ENCODE measurements around the gene ARMC2. TPM values are rescaled to one million over a fixed set of nuclear protein-coding genes. Genes with fewer than 3 reads are reported as not detected.
A peak's percentile ranks its signal among the peaks of the same experiment; 100 is the strongest.
"Not testable (repeated sequence)": the region's sequence is repeated elsewhere in the genome, so short reads cannot be mapped to it uniquely, and the experiment has no call there.

Gene ARMC2
- total RNA-seq, 1 donor from 2014 or later, result 4.7 TPM

DNA sequence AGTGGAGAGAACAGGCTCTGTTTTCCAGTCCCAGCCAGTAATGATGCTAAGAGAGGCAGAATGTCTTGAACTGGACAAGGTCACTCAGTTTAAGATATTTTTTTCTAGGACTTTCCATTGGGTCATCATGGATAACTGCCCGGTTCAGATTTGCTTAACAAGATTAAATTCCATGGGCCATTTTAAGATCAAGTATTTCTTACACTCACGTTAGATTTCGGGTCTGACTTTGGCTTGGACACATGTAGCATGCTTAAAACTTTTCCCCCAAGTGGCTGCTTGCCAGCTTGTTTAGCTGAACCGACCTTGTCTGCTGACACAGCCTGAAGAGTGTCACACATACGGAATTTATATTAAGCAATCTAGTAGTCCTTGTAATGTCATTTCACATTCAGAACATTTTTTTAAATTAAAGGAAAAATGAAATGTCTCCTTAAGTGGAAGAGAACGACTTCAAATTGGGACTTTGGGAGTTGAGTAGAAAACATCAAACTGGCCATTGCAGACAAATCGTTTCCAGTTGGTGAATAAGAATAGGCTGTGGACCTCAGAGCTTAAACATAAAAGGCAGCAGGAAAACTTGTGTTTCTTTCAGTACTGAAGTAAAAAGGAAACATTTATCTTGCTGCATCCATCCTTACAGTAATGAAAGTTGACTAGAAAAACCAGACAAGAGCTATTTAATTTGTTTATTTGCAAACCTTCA is 29.0 kb downstream of the ARMC2 start:
- peaks cover 9 to 29% (median 18%) of the 10 kb centered on the region in 3 donors for H3K4me1 ChIP-seq (ENCODE audit: control insufficient read depth in 3 of 3, insufficient read depth in 3 of 3, low read length in 3 of 3)
- H3K9ac ChIP-seq (ENCODE audit: low read depth in 1 of 3, low read length in 3 of 3), result peak overlapping the region in 1 of 3 donors; percentile 45

DNA sequence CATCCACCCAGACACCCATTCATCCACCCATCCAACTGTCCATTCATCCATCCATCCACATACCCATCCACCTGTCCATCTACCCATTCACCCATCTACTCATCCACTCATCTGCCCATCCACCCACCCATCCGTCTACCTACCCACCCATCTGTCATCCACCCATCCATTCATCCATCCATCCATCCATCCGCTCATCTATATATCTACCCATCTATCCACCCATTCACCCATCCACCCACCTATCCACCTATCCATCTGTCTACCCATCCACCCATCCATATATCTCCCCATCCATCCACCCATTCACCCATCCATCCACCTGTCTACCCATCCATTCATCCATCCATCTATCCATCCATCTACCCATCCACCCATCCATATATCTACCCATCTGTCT is 30.7 kb downstream of the ARMC2 start:
- Histone ChIP-seq H3K4me1 (ENCODE audit: control insufficient read depth in 3 of 3, insufficient read depth in 3 of 3, low read length in 3 of 3) (peaks cover 9 to 22% (median 15%) of the 10 kb centered on the region in 3 donors), H3K4me3 (ENCODE audit: low read length in 3 of 3) (no peak overlapping the region), H3K9me3 (ENCODE audit: control insufficient read depth in 3 of 3, low read length in 3 of 3) (no peaks in the 10 kb centered on the region), H3K27ac (ENCODE audit: low read depth, low read length) (no peak overlapping the region), H3K27me3 (ENCODE audit: control insufficient read depth in 3 of 3, insufficient read depth in 3 of 3, low read length in 3 of 3) (no peaks in the 10 kb centered on the region), H3K9ac (ENCODE audit: low read depth in 1 of 3, low read length in 3 of 3) (no peak overlapping the region), H3K36me3 (ENCODE audit: control insufficient read depth in 3 of 3, insufficient read depth in 3 of 3, low read length in 3 of 3) (no peaks in the 10 kb centered on the region)

More for the DNA sequence above, 29.0 kb downstream of the ARMC2 start:
- H3K4me3 ChIP-seq (ENCODE audit: low read length in 3 of 3), result no peak overlapping the region
- H3K9me3 ChIP-seq (ENCODE audit: control insufficient read depth in 3 of 3, low read length in 3 of 3), result no peaks in the 10 kb centered on the region
- H3K27me3 ChIP-seq (ENCODE audit: control insufficient read depth in 3 of 3, insufficient read depth in 3 of 3, low read length in 3 of 3), result no peaks in the 10 kb centered on the region
- peaks cover 0 to 2% (median 0%) of the 10 kb centered on the region in 3 donors for H3K36me3 ChIP-seq (ENCODE audit: control insufficient read depth in 3 of 3, insufficient read depth in 3 of 3, low read length in 3 of 3)
- peak overlapping the region; percentile 71 for H3K27ac ChIP-seq (ENCODE audit: low read depth, low read length)

DNA sequence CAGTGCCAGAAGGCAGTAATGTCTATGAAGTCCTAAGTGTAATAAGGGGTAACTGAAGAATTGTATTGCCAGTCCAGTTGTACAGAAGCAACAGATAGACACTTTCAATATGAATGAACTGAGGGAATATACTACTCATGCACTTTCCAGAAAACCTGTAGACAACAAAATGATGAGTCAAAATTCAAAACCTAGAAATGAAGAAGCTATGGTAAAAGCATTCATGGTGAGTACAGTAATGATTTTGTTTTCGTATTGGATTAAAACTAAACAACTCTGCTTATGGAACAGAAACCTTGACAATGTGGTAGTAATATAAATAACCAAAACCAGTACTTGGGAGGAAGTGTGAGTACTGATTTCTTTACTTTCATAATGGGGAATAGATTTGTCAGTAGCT is 35.0 kb downstream of the ARMC2 start:
- Histone ChIP-seq H3K4me1 (ENCODE audit: control insufficient read depth in 3 of 3, insufficient read depth in 3 of 3, low read length in 3 of 3) (peaks cover 0 to 2% (median under 1%) of the 10 kb centered on the region in 3 donors), H3K4me3 (ENCODE audit: low read length in 3 of 3) (no peak overlapping the region), H3K9ac (ENCODE audit: low read depth in 1 of 3, low read length in 3 of 3) (no peak overlapping the region), H3K9me3 (ENCODE audit: control insufficient read depth in 3 of 3, low read length in 3 of 3) (no peaks in the 10 kb centered on the region), H3K27ac (ENCODE audit: low read depth, low read length) (no peak overlapping the region), H3K27me3 (ENCODE audit: control insufficient read depth in 3 of 3, insufficient read depth in 3 of 3, low read length in 3 of 3) (no peaks in the 10 kb centered on the region), H3K36me3 (ENCODE audit: control insufficient read depth in 3 of 3, insufficient read depth in 3 of 3, low read length in 3 of 3) (no peaks in the 10 kb centered on the region)

DNA sequence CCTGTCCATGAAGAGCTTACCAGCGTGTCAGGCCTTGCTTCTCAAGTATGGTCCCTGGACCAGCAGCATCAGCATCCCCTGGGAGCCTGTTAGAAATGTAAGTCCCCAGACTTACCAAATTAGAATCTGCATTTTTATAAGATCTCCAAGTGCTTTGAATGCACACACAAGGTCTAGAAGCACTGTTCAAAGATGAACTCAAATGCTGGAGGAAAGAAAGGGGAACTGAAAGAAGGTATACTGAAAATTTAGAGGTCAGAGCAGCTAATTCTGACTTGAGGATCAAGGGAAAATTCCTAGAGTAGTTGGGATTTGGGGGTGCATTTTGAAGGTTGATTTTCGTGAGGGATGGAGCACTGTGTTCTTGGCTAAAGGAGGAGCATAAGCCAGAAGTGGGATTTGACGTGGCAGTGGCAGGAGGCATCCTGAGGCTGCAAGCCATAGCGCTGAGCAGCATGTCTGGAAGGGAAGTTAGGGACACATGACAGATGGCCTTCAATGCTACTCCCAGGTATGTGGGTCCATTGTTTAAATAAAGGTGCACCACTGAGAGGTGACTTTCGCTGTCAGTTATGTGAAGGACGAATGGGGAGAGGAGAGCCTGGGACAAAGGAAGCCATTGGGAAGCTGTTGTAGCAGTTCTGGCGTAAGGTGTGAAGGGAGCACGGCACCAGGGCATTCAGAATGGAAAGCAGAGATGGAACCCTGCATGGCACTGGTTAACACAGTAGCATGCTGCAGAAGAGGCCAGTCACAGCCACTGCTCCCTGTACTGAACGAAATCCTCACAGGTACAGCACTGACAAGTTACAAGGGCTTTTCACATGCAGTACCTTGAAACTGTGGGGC is 36.2 kb downstream of the ARMC2 start:
- Histone ChIP-seq H3K36me3 (ENCODE audit: control insufficient read depth in 3 of 3, insufficient read depth in 3 of 3, low read length in 3 of 3) (no peaks in the 10 kb centered on the region), H3K27me3 (ENCODE audit: control insufficient read depth in 3 of 3, insufficient read depth in 3 of 3, low read length in 3 of 3) (no peaks in the 10 kb centered on the region), H3K9ac (ENCODE audit: low read depth in 1 of 3, low read length in 3 of 3) (no peak overlapping the region), H3K4me3 (ENCODE audit: low read length in 3 of 3) (no peak overlapping the region), H3K27ac (ENCODE audit: low read depth, low read length) (no peak overlapping the region), H3K4me1 (ENCODE audit: control insufficient read depth in 3 of 3, insufficient read depth in 3 of 3, low read length in 3 of 3) (no peaks in the 10 kb centered on the region), H3K9me3 (ENCODE audit: control insufficient read depth in 3 of 3, low read length in 3 of 3) (no peaks in the 10 kb centered on the region)

DNA sequence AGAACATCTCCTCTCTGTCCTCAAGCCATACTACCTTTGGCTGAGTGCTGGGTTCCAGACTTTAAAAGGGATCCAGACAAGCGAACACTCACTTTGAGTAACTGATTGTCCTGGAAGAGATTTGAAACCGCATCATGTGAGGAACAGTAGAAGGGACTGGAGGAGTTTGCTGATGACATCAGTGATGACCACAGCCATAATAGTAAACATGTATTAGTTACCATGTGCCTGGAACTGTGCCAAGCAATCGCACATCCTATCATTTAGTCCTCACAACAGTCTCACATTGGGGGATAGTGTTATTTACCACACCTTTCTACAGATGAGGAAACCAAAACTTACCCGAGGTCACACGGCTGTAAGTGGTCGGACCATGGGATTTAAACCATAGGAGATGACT is 39.8 kb downstream of the ARMC2 start:
- Histone ChIP-seq H3K27ac (ENCODE audit: low read depth, low read length) (no peak overlapping the region), H3K27me3 (ENCODE audit: control insufficient read depth in 3 of 3, insufficient read depth in 3 of 3, low read length in 3 of 3) (no peaks in the 10 kb centered on the region), H3K4me1 (ENCODE audit: control insufficient read depth in 3 of 3, insufficient read depth in 3 of 3, low read length in 3 of 3) (no peaks in the 10 kb centered on the region), H3K9ac (ENCODE audit: low read depth in 1 of 3, low read length in 3 of 3) (no peak overlapping the region), H3K9me3 (ENCODE audit: control insufficient read depth in 3 of 3, low read length in 3 of 3) (no peaks in the 10 kb centered on the region), H3K36me3 (ENCODE audit: control insufficient read depth in 3 of 3, insufficient read depth in 3 of 3, low read length in 3 of 3) (no peaks in the 10 kb centered on the region), H3K4me3 (ENCODE audit: low read length in 3 of 3) (no peak overlapping the region)

DNA sequence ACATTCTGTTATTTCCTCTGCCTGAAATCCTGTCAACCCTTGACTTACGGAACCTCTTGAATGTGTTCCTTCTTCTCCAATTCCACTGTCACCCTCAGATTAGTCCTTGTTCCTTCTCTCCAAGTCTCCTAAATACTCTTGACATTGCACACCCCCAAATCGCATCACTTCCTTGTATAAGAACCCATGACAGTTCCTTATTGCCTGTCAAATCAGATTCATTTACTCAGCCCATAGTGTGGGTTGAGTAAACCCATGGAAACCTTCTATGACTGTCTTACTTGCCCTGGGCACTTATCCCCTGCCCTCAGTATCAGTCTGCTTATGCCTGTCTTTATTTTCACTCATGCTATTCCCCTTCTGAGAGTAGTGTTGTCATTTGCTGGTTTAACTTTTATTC is 40.5 kb downstream of the ARMC2 start:
- Histone ChIP-seq H3K4me3 (ENCODE audit: low read length in 3 of 3) (no peak overlapping the region), H3K27me3 (ENCODE audit: control insufficient read depth in 3 of 3, insufficient read depth in 3 of 3, low read length in 3 of 3) (no peaks in the 10 kb centered on the region), H3K9ac (ENCODE audit: low read depth in 1 of 3, low read length in 3 of 3) (no peak overlapping the region), H3K4me1 (ENCODE audit: control insufficient read depth in 3 of 3, insufficient read depth in 3 of 3, low read length in 3 of 3) (no peaks in the 10 kb centered on the region), H3K36me3 (ENCODE audit: control insufficient read depth in 3 of 3, insufficient read depth in 3 of 3, low read length in 3 of 3) (no peaks in the 10 kb centered on the region), H3K9me3 (ENCODE audit: control insufficient read depth in 3 of 3, low read length in 3 of 3) (no peaks in the 10 kb centered on the region), H3K27ac (ENCODE audit: low read depth, low read length) (no peak overlapping the region)

DNA sequence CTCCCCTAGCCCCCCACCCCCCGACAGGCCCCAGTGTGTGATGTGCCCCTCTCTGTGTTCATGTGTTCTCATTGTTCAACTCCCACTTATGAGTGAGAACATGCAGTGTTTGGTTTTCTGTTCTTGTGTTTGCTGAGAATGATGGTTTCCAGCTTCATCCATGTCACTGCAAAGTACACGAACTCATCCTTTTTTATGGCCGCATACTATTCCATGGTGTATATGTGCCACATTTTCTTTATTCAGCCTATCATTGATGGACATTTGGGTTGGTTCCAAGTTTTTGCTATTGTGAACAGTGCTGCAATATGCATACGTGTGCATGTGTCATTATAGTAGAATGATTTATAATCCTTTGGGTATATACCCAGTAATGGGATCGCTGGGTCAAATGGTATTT is 42.7 kb downstream of the ARMC2 start:
- H3K4me1 ChIP-seq (ENCODE audit: control insufficient read depth in 3 of 3, insufficient read depth in 3 of 3, low read length in 3 of 3); H3K36me3 ChIP-seq (ENCODE audit: control insufficient read depth in 3 of 3, insufficient read depth in 3 of 3, low read length in 3 of 3); H3K4me3 ChIP-seq (ENCODE audit: low read length in 3 of 3); H3K9ac ChIP-seq (ENCODE audit: low read depth in 1 of 3, low read length in 3 of 3); H3K27ac ChIP-seq (ENCODE audit: low read depth, low read length); H3K9me3 ChIP-seq (ENCODE audit: control insufficient read depth in 3 of 3, low read length in 3 of 3); H3K27me3 ChIP-seq (ENCODE audit: control insufficient read depth in 3 of 3, insufficient read depth in 3 of 3, low read length in 3 of 3): not testable (repeated sequence)

DNA sequence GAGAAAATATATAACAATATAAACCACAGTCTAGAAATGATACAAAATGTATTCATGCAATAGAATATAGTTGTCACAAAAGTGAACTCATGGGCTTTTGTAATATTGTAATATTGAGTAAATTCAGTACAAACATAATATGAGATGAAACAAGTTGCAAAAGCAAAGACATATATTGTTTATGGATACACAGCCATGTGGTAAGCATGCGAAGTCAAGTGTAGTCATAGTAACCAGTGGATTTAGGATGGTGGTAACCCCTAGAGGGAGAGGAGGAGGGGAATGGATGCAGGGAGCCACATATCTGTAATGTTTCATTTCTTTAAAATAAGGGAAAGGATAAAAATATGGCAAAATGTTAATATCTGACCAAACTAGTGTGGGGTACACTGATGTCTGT is 47.3 kb downstream of the ARMC2 start:
- Histone ChIP-seq H3K27me3 (ENCODE audit: control insufficient read depth in 3 of 3, insufficient read depth in 3 of 3, low read length in 3 of 3) (no peaks in the 10 kb centered on the region), H3K9me3 (ENCODE audit: control insufficient read depth in 3 of 3, low read length in 3 of 3) (no peaks in the 10 kb centered on the region), H3K4me1 (ENCODE audit: control insufficient read depth in 3 of 3, insufficient read depth in 3 of 3, low read length in 3 of 3) (peaks cover 12 to 30% (median 21%) of the 10 kb centered on the region in 3 donors), H3K4me3 (ENCODE audit: low read length in 3 of 3) (no peak overlapping the region), H3K27ac (ENCODE audit: low read depth, low read length) (peak overlapping the region; percentile 79), H3K9ac (ENCODE audit: low read depth in 1 of 3, low read length in 3 of 3) (no peak overlapping the region), H3K36me3 (ENCODE audit: control insufficient read depth in 3 of 3, insufficient read depth in 3 of 3, low read length in 3 of 3) (no peaks in the 10 kb centered on the region)

DNA sequence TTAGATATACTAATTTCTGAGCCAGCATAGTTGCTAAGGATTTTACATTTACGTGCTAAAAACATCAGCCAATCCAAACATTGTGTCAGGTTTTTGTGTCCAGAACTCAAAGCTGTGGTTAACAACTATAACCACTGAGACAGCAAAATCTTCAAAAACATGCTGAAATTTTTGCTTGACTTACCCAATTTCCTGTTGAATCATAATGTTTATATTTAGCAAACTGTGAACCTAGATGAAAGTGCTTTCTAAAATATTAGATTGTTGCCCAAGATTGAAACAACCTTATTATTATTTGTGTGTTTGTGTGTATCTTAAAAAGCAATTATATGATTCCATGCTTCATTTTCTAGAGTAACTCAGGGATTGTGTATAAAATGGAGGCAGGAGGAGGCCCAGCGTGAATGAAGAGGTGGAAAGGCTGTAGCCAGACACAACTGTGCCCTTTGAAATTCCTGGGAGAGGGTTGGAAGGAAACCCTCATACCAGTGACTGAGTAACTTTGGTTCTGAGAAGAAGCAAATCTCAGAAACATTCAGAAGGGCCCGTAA is 48.0 kb downstream of the ARMC2 start:
- Histone ChIP-seq H3K27ac (ENCODE audit: low read depth, low read length) (peak overlapping the region; percentile 79), H3K4me1 (ENCODE audit: control insufficient read depth in 3 of 3, insufficient read depth in 3 of 3, low read length in 3 of 3) (peaks cover 12 to 30% (median 21%) of the 10 kb centered on the region in 3 donors), H3K4me3 (ENCODE audit: low read length in 3 of 3) (peak overlapping the region in 1 of 3 donors; percentile 6), H3K9ac (ENCODE audit: low read depth in 1 of 3, low read length in 3 of 3) (no peak overlapping the region), H3K9me3 (ENCODE audit: control insufficient read depth in 3 of 3, low read length in 3 of 3) (no peaks in the 10 kb centered on the region), H3K36me3 (ENCODE audit: control insufficient read depth in 3 of 3, insufficient read depth in 3 of 3, low read length in 3 of 3) (no peaks in the 10 kb centered on the region), H3K27me3 (ENCODE audit: control insufficient read depth in 3 of 3, insufficient read depth in 3 of 3, low read length in 3 of 3) (no peaks in the 10 kb centered on the region)

DNA sequence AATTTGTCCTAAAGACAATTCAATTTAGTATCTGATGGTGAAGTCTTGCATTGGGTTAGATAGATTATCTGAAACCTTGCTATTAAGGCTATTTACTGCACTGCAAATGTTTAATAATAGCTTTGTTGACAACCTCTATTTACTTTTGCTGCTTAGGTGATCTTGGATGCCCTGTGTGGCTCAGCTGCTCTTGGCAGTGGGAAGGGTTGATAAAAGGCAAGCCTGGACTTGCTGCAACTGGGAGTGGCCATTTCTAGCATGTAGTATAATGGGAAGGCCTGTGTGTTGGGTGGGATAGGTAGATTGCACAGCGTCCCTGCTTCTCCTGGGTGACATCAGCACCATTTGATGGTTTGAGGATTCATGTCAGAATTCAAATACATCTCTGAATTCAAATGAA is 49.1 kb downstream of the ARMC2 start:
- Histone ChIP-seq H3K9me3 (ENCODE audit: control insufficient read depth in 3 of 3, low read length in 3 of 3) (no peaks in the 10 kb centered on the region), H3K27ac (ENCODE audit: low read depth, low read length) (peak overlapping the region; percentile 79), H3K4me1 (ENCODE audit: control insufficient read depth in 3 of 3, insufficient read depth in 3 of 3, low read length in 3 of 3) (peaks cover 12 to 33% (median 21%) of the 10 kb centered on the region in 3 donors), H3K9ac (ENCODE audit: low read depth in 1 of 3, low read length in 3 of 3) (peak overlapping the region in 1 of 3 donors; percentile 3), H3K36me3 (ENCODE audit: control insufficient read depth in 3 of 3, insufficient read depth in 3 of 3, low read length in 3 of 3) (no peaks in the 10 kb centered on the region), H3K27me3 (ENCODE audit: control insufficient read depth in 3 of 3, insufficient read depth in 3 of 3, low read length in 3 of 3) (no peaks in the 10 kb centered on the region), H3K4me3 (ENCODE audit: low read length in 3 of 3) (peak overlapping the region in 2 of 3 donors; percentile 41 to 52)

Measured in skeletal muscle tissue (tissue), 4 donors.